Ovary (tissue), 9 donors: ENCODE data around the gene HOXB8. TPM values are rescaled to one million over a fixed set of nuclear protein-coding genes. Genes with fewer than 3 reads are reported as not detected.

Source experiments
- DNase-seq, 5 donors: peaks; one replicate each; pipeline ENCODE4 v3.0.0-alpha.2; 2019 to 2020
- H3K27ac ChIP-seq, 2 donors: fragments of 200-600 bp; one replicate each; pipeline versions ENCODE4 v1.5.1 to v1.8.0; 2019 to 2022
- H3K27me3 ChIP-seq: fragments of 200-600 bp; one replicate; pipeline ENCODE4 v1.8.0; 2022
- H3K36me3 ChIP-seq: fragments of 200-600 bp; sonication (generic); one replicate; pipeline ENCODE4 v1.5.1; 2019
- H3K4me1 ChIP-seq: one replicate; pipeline ENCODE4 v1.8.1; 2013; ENCODE audit warnings: mild to moderate bottlenecking, moderate library complexity; ENCODE audit not compliant: insufficient read depth
- H3K4me3 ChIP-seq: fragments of 200-600 bp; sonication (generic); one replicate; pipeline ENCODE4 v1.5.1; 2017
- H3K9me3 ChIP-seq, 2 donors: fragments of 200-600 bp in 1 of 2; sonication (generic) in 1 of 2; one replicate each; pipeline versions ENCODE4 v1.5.1 to v1.8.1; 2013 to 2019; ENCODE audit warnings: mild to moderate bottlenecking in 1 of 2, moderate library complexity in 1 of 2
- CTCF ChIP-seq, 3 donors: fragments of 450-650 bp in 2 of 3; fragments of 200-600 bp in 1 of 3; IDR thresholded peaks; one replicate each; pipeline versions ENCODE4 v1.5.1 to v1.8.0; 2016 to 2022; ENCODE audit warnings: antibody characterized with exemption in 3 of 3, mild to moderate bottlenecking in 1 of 3
- EP300 ChIP-seq: sonication (generic); formaldehyde crosslinking; IDR thresholded peaks from one replicate; pipeline ENCODE4 v1.6.1; 2017; ENCODE audit warnings: antibody characterized with exemption
- POLR2A ChIP-seq: fragments of 450-650 bp; IDR thresholded peaks from one replicate; pipeline ENCODE4 v1.6.1; 2017; ENCODE audit warnings: antibody characterized with exemption, mild to moderate bottlenecking, moderate library complexity
- WGBS, 3 donors: extraction: QIAGEN DNeasy Blood & Tissue Kit in 1 of 3; methylation state at CpG; one replicate each; pipeline versions ENCODE4 v1.1.5 to v1.1.7; 2013 to 2017; 5-methylcytosine and 5-hydroxymethylcytosine counted together
- intact Hi-C, 4 donors: fragments of 100-400 bp; cut with DNase I; formaldehyde crosslinking; loops; one replicate each; pipeline versions ENCODE4 v1.11.0 to v1.15.1; 2022 to 2023
- polyA plus RNA-seq, 2 donors: library from polyadenylated mRNA; stranded (reverse); fragments of 200-250 nt in 1 of 2; fragments of 350-450 nt in 1 of 2; fragmentation: Illumina TruSeq in 1 of 2; extraction: RNeasy Lipid Tissue Mini Kit (QIAGEN cat#74804) in 1 of 2; gene quantifications; one replicate each; pipeline ENCODE4 v1.2.3, GENCODE V29; 2013 to 2014
- total RNA-seq, 7 donors: library from RNA; depleted of rRNA in 2 of 7; stranded (reverse); fragments of >200 nt in 2 of 7; fragmentation: NEBNext Ultra II Directional in 3 of 7; extraction: Animal tissue kit (Norgen Biotek cat#: 25700) in 3 of 7; gene quantifications; one replicate each; pipeline versions ENCODE4 v1.1.0 to v1.2.4, GENCODE V29; 2016 to 2023
- donor health status: DM: no; HTN: no; CAD: no; lungs with moderate emphysema.
- donor health status: DM: no; HTN: no; CAD: no.
- donor health status: Bipolar disorder and iron deficiency.
- donor health status: DM: yes; HTN: yes; CAD: no.
- donor health status: DM: no; HTN: no; CAD: no.
- donor health status: DM: yes; HTN: yes; CAD: no.

HOXB8 gene
- total and polyA plus RNA-seq, 9 donors = 0.17 to 2.5 (median 0.28) TPM; not detected in 4

DNA sequence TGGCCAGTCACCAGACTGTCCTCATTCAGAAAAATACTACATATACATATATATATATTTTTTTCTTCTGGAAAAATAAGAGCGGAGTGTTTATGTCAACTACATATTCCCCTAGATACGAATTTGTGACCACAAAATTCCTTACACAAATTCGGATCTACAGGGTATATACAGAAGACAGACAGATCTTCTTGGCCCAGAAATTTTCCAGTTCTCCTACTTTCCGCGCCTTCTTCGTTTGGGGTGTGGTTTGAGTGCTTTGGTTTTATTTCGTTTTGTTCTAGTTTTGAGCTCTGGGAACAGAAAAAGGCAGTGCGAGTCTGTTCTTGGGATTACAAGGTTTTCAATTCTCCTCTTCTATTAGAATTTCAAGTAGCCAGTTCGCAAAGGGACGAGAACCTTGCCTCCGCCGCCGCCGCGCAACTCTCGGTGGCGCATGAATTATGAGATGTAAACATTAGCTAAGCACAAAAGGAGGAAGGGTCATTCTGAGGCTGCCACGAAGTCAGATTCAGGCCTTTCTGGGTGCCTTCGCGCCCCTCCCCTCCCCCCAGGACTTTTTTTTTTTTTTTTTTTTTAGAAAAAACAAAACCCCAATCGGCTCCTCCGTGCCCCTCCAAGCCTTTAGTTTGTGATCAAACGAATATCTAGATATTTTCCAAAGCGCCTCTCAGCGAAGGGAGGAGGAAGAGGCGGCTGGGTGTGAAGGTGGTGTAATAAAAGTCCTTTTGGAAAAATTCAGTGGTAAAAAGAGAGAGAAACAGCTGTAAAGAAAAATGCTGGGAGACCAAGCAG lies 35.1 kb downstream of the HOXB8 start:
- H3K27ac ChIP-seq = no peak overlapping the region

GRCh38 chr17:48579471-48579759 lies 35.7 kb downstream of the HOXB8 start:
- no peak overlapping the region for H3K4me3 ChIP-seq
- WGBS, 3 donors = 21 to 25% (median 22%) methylated on average over 7 of the region's 7 CpGs
- intact Hi-C loops = no loop called here
- no peaks in the 10 kb centered on the region for H3K9me3 ChIP-seq
- no peak overlapping the region for H3K27ac ChIP-seq
- TF ChIP-seq EP300 = no peak
- no peak for TF ChIP-seq CTCF (IDR thresholded peaks at IDR 0.05)
- no peak for TF ChIP-seq POLR2A
- no peaks in the 10 kb centered on the region for H3K4me1 ChIP-seq
- H3K27me3 ChIP-seq = peaks cover 8% of the 10 kb centered on the region
- no peaks in the 10 kb centered on the region for H3K36me3 ChIP-seq
- no peak for DNase-seq

More for the DNA sequence above, 35.1 kb downstream of the HOXB8 start:
- Histone ChIP-seq H3K4me3 (no peak overlapping the region), H3K27me3 (peaks cover 8% of the 10 kb centered on the region), H3K4me1 (no peaks in the 10 kb centered on the region), H3K36me3 (no peaks in the 10 kb centered on the region), H3K9me3 (no peaks in the 10 kb centered on the region)
- TF ChIP-seq CTCF (IDR thresholded peaks at IDR 0.05) (no peak), EP300 (no peak), POLR2A (no peak)
- 14 to 20% (median 14%) methylated on average over 26 of the region's 26 CpGs for WGBS, 3 donors
- DNase-seq = no peak
- intact Hi-C loops = no loop called here

GRCh38 chr17:48578616-48579470 lies 36.2 kb downstream of the HOXB8 start:
- no peaks in the 10 kb centered on the region for H3K36me3 ChIP-seq
- no peaks in the 10 kb centered on the region for H3K4me1 ChIP-seq
- 7 to 13% (median 10%) methylated on average over 42 to 43 of the region's 43 CpGs for WGBS, 3 donors
- peak overlapping the region; percentile 35 for H3K4me3 ChIP-seq
- DNase-seq = no peak
- no peak for TF ChIP-seq EP300
- TF ChIP-seq POLR2A = no peak
- no peak for TF ChIP-seq CTCF (IDR thresholded peaks at IDR 0.05)
- intact Hi-C loops = no loop called here
- no peak overlapping the region for H3K27ac ChIP-seq
- peaks cover 8% of the 10 kb centered on the region for H3K27me3 ChIP-seq
- no peaks in the 10 kb centered on the region for H3K9me3 ChIP-seq

DNA sequence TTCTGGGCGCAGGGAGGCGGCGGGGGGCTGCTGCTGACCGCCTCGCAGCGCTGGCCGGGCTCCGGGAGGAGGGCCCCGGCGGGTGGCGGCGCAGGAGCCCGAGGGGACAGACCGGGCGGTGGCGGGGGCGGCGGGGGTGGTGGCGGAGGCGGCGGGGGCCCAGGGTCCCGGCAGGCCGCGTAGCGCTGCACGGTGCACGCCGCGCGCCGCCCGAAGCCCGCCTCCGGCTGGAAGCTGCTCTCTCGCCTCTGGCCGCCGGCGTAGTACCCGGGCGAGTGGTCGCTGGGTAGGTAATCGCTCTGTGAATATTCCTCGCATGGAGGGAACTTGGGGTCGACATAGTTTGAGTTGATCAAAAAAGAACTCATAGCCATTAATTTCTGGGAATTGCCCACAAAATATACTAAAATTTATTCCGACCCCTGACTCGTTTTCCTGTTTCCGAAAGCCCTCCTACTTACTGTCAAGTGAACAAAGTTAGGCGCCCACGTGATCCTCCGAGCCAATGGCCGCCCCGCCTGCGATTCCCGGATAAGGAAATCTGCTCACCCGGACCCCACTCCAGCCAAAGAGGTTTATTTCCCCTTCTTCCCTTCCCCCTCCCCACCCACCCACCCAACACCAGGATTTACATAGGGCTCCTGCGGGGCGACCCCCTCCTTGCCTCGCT lies 37.0 kb downstream of the HOXB8 start, which contains the start of gene HOXB4:
Gene HOXB4, minus strand, starts transcription at position 405 of the 670 bp plus-strand sequence. Its CDS starts 31 bp downstream, at position 374.
- DNase-seq = peak in 1 of 5 donors; percentile 32
- H3K27ac ChIP-seq = no peak within 1 kb of the TSS
- intact Hi-C loops = no loop called here
- H3K36me3 ChIP-seq = no peaks in the 10 kb centered on the region
- TF ChIP-seq CTCF (IDR thresholded peaks at IDR 0.05) (no peak), POLR2A (no peak), EP300 (no peak)
- H3K9me3 ChIP-seq = no peaks in the 10 kb centered on the region
- peaks cover 8% of the 10 kb centered on the region for H3K27me3 ChIP-seq
- no peaks in the 10 kb centered on the region for H3K4me1 ChIP-seq
- H3K4me3 ChIP-seq = peak within 1 kb of the TSS; percentile 35
- 2 to 3% (median 2%) methylated on average over 26 to 58 of the region's 58 CpGs for WGBS, 3 donors
